Pulmonary artery endothelial cell (primary cell): ENCODE data around the gene GALNT10. TPM values are rescaled to one million over a fixed set of nuclear protein-coding genes. Genes with fewer than 3 reads are reported as not detected.

Experiments used
- DNase-seq: peaks from one replicate; pipeline ENCODE4 v3.0.0-alpha.2; 2011; ENCODE audit warnings: low read depth, low spot score
- total RNA-seq: library from RNA; depleted of rRNA; stranded (reverse); fragments of >200 nt; gene quantifications from 2 replicates; pipeline ENCODE4 v1.2.3, GENCODE V29; 2014

GALNT10 gene
- total RNA-seq, 1 donor from 2014 or later, result 39.5 TPM

DNA sequence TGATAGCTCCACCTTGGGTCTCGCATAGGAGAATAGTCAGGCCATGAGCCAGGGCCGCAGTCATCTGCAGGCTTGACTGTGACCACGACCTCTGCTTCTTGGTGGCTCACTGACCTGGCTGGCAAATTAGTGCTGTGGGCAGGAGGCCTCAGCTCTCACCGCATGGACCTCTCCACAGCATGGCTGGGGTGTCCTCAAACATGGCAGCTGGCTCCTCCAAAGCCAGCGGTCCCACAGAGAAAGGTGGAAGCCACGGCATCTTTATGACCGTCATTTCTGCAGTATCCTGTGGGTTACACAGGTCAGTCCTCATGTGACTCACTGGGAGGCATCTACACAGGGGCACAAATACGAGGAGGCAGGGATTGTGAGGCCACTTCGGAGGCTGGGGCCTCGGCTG is 212.1 kb downstream of the GALNT10 start:
- DNase-seq, result no peak

DNA sequence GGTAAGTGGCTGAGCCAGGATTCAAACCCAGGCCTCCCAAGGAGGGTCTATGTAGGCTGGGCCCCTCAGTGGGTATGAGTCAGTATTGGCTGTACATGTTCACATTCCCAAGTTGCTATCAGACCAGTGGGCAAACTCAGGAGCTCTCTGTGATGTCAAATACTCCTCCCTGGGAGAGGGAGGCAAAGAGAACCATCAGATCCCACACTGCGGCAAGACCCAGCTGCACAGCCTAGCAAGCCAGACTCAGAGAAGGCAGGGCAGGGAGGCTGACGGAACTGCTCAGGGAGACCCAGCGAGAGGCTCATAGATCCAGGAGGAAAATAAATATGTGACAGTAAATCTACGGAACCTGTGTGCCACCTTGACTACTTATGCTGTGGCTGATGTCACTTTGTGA is 212.7 kb downstream of the GALNT10 start:
- no peak for DNase-seq

DNA sequence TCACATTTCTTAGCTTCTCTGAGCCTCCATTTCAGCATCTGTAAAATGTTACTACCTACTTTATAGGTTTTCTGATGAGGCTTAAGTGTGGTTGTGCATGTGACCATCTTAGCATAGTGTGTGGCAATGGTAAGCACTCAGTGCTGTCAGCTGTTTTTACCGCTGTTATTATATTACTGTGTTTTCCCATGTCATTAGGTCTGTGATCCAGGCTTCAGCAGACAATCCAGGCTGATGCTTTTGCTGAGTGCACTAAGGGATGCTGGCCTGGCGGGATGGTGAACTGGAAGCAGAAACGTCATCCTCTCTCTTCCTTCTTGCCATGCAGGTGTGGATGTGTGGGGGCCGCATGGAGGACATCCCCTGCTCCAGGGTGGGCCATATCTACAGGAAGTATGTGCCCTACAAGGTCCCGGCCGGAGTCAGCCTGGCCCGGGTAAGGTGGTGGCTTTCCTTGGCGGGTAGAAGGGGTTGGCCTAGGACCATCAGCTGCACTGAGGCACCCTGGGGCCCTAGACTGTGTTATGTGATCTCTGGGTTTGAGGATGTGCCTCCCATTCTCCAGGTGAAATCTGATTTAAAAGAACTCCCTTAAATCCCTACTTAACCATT is 213.3 kb downstream of the GALNT10 start:
- no peak for DNase-seq

DNA sequence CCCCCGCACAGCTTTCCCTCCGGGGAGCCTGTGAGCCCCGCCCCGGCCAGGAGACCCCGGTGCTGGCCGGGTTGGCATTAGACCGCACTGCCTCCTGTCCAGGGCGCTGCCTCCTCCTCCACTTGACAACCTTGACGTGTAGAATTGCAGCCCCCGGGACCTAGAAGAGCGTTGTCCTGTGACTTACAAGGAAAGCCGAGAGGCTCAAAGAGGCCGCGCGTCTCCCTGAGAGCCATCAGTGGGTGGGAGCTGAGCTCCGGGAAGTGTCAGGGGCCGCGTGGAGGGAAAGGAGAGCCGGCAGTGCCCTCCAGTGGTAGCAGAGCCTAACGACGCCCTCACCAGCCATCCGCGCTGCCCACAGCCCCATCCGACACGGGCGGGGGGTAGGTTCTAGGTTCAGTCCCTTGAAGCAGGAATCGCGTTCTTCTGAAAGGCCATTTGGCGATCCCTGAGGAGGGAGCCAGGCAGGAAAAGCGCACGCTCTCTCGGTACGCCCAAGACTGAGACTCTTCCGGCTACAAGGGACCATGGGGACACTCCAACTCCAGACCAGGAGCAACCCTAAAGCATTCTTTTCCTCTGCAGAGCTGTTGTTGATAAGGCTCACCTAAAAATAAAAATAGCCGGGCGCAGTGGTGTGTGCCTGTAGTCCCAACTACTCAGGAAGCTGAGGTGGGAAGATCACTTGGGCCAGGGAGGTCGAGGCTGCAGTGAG is 214.7 kb downstream of the GALNT10 start:
- peak; percentile 19 for DNase-seq

DNA sequence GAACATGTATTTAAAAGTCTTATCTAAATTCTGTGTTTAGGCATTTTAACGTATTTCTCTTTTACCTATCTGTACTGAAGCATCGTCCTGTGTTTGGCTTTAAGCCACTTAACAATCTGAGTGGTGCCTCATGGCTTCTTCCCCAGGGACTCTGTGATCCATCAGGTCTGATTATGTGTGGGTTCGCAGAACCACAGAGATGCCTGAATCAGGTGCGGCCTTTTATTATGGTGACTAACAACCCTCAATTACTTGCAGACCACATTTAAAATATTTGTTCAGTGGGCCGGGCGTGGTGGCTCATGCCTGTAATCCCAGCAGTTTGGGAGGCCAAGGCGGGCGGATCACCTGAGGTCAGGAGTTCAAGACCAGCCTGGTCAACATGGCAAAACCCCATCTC is 215.7 kb downstream of the GALNT10 start:
- no peak for DNase-seq

DNA sequence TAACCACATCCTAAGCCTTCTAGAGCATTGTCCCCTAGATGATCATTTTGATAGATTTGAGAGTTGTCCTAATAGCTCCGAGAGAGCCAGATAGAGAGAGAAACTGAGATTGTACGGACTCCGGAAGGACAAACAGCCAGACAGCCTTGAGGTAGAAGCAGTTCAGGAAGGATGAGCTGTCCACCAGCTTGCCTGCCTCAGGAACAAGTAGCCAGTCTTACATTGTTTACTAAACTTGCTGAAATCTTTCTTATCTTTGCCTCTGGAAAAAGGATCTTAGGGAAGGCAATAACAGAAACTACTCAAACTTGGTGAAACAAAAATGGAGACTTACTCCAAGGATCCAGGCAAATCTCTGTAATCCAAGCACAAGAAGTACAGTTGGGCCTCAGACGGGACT is 216.3 kb downstream of the GALNT10 start:
- DNase-seq, result no peak

DNA sequence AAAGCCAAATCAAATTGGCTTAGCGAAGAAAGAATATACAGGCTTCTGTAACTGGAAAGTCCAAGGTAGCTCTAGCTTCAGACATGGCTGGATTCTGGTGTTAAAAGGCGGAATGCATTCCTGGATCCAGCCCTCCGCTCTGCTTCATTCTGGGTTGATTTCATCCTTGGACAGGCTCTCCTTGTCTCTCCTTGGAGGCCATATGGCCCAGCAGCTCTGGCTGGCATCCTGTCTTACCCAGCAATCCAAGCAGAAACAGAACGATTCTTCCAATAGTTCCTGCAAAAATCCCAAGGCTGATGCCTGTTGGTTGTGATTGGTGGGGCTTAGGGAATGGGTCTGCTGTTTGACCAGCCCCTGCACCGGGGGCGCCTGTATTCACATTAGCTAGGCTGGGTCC is 218.3 kb downstream of the GALNT10 start:
- DNase-seq, result no peak

DNA sequence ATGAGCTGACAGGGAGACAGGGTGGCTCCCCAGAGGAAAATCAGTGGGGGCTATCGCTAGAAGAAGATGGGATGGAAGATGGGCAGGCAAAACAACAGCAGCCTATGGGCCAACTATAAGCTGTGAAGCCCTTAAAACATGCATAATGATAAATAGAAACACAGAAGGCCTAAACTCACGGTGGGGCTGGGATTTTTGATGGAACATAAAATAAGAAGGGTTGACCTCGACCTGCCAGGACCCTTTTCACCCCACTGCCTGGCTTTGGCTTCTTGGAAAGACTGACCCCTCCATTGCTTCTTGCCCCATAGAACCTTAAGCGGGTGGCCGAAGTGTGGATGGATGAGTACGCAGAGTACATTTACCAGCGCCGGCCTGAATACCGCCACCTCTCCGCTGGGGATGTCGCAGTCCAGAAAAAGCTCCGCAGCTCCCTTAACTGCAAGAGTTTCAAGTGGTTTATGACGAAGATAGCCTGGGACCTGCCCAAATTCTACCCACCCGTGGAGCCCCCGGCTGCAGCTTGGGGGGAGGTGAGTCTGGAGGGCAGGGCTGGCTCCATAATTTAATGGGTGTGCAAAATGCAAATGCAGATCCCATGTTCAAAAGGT is 218.8 kb downstream of the GALNT10 start:
- no peak for DNase-seq

DNA sequence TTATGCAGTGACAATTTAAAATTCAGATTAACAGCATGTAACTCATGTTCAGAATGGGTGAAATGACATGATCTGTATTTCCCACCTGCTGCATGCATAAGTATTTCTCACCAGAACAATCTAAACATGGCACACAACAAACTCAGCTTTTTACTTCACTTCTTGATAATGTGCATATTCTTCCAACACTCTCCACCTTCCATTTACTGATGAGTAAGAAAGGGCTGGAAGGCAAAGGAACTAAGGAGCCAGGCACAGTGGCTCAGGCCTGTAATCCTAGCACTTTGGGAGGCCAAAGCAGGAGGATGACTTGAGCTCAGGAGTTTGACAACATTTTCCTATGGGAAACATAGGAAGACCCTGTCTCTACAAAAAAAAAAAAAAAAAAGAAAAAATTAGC is 219.5 kb downstream of the GALNT10 start:
- DNase-seq, result no peak

DNA sequence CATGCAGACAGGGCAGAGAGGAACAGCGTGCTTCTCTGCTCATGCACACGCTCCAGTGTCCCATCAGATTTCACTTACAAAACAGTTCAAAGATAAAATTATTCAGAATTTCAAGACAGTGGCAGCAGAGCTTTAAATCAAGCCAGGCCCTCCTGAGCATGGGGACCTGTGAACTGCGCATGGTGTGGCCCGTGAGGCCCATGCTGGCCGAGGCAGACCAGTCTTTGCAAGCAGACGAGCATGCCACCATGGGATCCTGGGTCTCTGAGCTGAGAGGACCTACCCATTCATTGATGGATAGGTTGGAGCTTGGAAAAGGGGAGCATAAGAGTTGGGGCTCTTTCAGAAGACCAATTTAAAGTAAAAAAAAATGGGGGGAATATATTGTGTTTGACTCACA is 220.3 kb downstream of the GALNT10 start:
- DNase-seq, result no peak

DNA sequence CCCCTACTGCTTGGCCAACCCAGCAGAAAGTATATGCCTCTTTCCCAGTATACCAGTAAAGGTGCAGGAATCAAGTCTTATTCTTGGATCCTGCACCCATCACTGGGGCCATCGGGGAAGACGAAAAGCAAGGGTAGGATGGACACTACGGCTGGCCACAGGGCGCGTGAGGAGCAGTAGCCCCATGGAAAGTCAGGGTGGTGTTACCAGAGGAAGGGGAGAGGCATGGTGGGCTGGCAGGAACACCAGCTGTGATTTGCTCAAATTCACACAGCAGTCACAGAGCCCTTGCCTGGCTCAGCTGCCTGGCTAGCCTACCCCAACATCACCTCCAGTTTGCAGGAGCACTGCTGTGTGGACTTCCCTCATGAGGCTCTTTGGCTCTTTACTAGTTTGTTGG is 220.8 kb downstream of the GALNT10 start:
- DNase-seq, result no peak

DNA sequence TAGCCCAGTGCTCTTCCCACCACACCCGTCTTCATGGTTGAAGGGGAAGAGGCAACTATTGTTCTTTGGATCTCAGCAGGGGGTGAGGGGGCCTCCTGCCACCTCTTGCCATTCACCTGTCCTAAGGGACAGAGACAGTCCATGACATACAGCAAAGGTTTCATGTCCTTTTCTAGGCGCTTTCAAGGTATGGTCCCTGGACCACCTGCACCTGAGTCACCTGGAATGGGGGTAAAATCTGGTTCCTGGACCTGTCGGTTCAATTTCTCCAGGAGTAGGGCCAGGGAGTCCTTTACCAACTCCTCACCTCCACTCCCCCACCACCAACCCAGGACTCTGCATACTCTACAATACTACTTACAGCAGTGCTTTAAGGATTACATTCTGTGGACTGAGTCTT is 221.8 kb downstream of the GALNT10 start:
- no peak for DNase-seq

DNA sequence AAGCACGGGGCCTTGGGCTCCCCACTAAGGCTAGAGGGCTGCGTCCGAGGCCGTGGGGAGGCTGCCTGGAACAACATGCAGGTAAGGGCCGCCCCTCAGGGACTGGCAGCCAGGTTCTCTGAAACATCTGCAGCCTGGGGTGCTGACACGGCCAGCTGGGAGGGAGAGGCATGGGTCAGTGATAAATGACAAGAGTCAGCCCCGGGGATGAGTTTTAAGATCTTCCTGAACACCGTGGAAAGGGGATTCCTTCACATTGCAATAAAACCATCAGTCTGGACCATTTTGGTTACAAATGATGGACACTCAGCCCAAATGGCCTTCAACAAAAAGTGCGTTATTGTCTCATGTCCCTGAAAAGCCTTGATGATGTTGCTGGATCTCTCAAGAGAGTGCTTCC is 222.4 kb downstream of the GALNT10 start:
- DNase-seq, result no peak

DNA sequence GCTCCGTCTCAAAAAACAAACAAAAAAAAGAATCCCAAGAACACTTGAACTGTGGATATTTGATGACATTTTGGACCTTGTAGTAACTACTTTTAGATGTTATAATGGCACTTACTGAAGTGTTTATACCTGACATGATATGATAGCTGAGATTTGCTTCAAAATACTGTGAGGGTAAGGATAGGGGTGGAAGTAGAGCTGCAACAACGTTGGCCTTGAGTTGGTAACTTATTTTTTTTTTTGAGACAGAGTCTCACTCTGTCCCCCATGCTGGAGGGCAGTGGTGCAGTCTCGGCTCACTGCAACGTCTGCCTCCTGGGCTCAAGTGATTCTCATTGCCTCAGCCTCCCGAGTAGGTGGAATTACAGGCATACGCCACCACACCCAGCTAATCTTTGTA is 224.6 kb downstream of the GALNT10 start:
- DNase-seq, result no peak

DNA sequence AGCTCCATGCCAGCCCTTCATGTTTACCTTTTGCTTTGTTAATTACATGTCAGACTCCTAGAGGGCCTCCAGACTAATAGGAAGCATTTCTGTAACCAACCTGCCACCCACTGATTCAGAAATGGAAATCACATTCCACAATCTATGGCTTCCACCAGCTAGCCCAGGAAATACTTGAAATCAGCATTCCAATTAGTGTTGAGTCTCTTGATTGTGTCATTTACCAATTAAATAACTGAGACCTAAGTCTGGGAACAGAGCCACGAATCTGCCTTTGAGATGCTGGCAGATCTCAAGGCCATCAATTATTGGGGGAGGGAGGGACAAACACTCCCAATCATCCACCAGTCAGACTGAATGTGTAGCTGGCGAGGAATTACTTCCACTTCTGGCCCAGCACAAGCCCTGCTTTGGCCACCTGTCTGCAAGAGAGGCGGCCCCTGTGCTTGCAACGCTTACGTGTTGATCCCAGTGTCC is 227.8 kb downstream of the GALNT10 start:
- DNase-seq, result no peak

DNA sequence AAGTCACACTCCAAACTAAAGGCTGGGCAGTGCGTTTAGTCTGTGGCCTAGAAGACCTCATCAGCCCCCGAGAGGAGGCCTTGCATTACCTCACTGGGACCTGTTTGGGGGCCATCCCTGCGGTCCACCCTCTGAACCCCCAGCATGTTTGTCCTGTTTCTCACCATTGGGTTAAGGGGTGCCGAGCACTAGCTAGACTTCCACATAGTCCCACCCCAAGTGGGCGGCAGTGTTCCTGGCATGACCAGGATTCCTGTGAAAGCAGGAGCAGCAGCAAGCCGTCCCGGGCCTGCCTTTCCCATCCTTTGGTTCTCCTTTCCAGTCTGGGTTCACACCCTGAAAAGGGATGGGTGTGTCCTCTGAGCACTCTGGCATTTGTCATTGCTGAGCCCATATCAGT is 228.7 kb downstream of the GALNT10 start:
- no peak for DNase-seq

DNA sequence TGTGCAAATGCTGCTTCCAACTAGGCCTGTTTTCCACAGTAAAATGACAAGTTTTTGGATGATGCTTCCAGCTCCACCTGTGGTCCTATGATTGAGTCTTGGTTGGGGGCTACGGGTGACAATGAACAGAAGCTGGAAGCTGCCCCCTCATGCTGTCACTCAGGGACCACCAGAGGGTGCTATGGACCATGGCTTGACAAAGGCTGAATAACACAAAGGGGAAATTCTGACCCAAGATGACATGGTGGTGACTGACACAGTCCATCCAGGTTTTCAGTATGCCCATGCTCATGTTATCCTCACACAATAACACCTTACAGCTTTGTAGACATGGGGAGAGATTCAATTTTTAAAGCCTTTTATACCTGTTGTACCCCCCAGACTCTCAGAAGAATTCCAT is 231.3 kb downstream of the GALNT10 start:
- no peak for DNase-seq

DNA sequence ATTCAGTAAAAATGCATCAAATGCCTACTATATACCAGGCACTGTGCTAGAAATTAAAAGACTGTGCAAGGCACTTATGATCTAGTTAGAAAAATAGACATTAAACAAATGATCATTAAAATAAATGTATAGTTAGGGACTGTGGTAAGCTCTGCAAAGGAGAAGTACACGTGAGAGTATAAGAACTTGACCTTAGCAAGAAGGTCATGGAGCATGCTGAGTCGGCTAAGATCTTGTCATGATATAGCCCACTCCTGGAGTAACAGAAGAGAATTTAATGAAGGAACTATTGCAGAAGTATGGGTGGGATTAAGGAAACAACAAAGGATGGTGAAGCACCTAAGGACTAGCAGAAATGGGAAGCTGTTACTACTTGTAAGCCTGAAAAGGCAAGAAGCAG is 231.8 kb downstream of the GALNT10 start:
- DNase-seq, result no peak

DNA sequence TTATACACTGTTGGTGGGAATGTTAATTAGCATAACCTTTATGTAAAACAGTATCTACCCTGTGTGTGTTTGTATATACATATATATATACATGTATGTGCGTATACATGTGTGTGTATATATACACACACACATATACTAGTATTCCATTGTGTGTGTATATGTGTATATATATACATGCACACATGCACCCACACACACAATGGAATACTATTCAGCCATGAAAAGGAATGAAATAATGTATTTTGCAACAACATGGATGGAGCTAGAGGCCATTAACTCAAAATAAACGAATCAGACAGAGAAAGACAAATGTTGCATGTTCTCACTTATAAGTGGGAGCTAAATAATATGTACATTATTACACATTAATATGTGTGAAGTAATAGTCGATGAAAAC is 237.7 kb downstream of the GALNT10 start:
- no peak for DNase-seq

DNA sequence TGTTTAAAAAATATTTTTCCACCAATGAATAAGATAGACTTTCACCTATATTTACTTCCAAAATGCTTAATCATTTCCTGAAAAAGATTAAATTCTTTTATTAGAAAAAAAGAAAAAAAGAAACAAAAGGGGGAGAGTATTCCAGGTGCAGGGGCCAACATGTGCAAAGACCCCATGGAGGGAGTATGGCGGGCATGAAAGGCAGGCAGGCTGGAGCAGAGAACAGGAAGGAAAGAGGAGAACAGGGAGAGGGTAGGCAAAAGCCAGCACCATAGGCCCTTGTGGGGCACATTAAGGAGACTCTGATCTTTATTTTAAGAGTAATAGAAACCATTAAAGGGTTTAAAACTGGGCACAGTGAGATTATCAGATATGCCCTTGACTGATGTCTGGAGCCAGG is 238.8 kb downstream of the GALNT10 start:
- no peak for DNase-seq

DNA sequence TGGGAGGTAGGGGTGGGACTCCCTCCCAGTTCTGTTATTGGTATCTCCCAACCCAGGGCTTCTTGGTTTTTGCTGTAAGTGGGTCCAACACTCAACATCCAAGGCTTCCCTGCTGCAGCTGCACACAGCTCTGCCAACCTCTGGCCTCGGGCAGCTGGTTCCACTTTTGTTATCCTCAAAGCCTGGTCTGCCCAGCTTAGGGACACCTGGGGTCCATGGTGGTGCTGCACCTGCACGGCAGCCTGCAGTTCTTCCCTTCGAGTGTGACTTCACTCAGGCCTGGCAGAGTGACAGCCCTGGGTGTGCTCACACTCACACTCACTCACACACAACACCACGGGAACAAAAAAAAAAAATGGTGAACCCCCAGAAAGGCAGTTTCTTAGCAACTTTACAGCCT is 239.9 kb downstream of the GALNT10 start:
- no peak for DNase-seq

DNA sequence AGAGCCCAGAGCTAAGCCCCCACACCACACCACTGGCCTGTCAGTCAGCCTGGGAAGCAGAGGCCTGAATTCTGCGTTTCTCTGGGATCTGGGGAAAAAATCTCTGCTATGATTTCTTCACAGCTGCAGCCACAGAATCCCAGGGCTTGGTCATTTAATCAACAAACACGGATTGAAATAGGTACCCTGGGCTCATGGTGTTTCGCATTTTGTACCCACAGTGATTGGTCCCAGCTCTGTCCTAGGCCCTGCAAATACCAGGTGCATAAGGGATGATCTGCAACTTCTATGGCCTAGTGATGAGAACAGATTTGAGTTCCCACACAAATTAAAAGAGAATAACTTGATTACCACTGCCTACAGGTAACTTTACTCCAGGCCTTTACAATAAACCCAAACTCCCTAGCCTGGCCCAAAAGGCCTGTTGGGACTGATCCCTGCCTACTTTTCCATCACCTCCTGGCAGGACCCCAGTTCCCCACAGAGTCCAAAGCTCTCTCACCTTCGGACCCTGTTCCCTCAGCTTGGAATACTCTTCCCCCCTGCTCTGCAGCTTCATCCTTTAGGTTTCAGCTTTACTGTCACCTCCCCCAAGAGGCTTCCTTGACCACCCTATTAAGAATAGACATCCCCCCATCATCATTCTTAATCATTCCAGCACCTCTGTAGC is 240.6 kb downstream of the GALNT10 start:
- DNase-seq, result no peak
